Left ventricle myocardium superior (tissue), 1 donor: Measurements from ENCODE around the gene TAAR9. TPM values are rescaled to one million over a fixed set of nuclear protein-coding genes. Genes with fewer than 3 reads are reported as not detected.

Source experiments
- ATAC-seq: fragments of 200-7000 bp; cut with Tn5 transposase; one replicate; pipeline ENCODE4 v1.9.1; 2020; ENCODE audit warnings: mild to moderate bottlenecking, moderate library complexity
- DNase-seq: peaks from one replicate; pipeline ENCODE4 v3.0.0-alpha.2; 2020
- intact Hi-C: fragments of 100-400 bp; cut with micrococcal nuclease; formaldehyde crosslinking; loops from one replicate; pipeline ENCODE4 v1.11.0; 2022
- long read RNA-seq: library from polyadenylated mRNA; unstranded; transcript quantifications from one replicate; pipeline ENCODE4 v2.0.0, GENCODE V29; 2021
- total RNA-seq: library from RNA; stranded (reverse); fragmentation: NEBNext Ultra II Directional; extraction: Animal tissue kit (Norgen Biotek cat#: 25700); gene quantifications from one replicate; pipeline ENCODE4 v1.2.1, GENCODE V29; 2021
- donor health status: DM: no; HTN: yes; CAD: no; lungs with severe emphysema.

The TAAR9 gene, protein sequence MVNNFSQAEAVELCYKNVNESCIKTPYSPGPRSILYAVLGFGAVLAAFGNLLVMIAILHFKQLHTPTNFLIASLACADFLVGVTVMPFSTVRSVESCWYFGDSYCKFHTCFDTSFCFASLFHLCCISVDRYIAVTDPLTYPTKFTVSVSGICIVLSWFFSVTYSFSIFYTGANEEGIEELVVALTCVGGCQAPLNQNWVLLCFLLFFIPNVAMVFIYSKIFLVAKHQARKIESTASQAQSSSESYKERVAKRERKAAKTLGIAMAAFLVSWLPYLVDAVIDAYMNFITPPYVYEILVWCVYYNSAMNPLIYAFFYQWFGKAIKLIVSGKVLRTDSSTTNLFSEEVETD
- not detected for total RNA-seq
- long read RNA-seq, result 0 reads

DNA sequence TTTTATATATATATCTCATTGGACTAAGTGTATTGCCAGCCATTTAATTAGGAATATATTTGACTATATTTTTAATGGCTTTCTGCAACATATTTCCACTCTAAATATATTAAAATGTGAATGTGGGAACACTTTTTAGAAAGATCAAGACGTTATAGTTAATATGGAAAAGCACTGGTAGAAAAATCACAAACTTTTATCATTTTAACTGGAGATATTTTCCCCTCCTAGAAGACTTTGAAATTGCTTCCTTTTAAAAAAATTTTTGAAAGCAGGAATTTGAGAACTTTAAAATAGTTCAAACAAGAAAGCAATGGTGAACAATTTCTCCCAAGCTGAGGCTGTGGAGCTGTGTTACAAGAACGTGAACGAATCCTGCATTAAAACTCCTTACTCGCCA is at the start of gene TAAR9:
TAAR9 (plus strand) TSS at position 301 of the 400 bp plus-strand sequence; CDS start at position 314, 13 bp downstream.
- intact Hi-C loops, result no loop called here
- ATAC-seq (no peak), DNase-seq (no peak)

DNA sequence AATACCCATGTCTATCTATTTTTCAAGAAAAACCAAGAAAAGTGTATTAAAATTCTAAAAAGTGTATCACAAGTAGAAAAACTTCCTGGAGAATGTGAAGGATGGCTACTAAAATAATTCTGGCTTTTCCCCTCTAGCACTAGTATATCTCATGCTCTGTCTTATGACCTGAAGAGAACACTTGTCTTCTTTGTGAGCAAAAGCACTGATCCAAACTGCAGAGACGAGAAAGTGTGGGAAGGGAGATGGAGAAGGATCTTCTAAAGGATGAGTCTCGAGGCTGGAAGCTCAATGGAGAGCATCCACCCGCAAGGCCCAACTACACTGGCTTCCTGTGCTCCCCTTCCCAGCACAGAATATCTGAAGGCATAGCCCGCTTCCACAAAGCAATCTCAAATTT is 48.7 kb upstream of the TAAR9 start:
- ATAC-seq (no peak), DNase-seq (no peak)
- intact Hi-C loops, result no loop called here

DNA sequence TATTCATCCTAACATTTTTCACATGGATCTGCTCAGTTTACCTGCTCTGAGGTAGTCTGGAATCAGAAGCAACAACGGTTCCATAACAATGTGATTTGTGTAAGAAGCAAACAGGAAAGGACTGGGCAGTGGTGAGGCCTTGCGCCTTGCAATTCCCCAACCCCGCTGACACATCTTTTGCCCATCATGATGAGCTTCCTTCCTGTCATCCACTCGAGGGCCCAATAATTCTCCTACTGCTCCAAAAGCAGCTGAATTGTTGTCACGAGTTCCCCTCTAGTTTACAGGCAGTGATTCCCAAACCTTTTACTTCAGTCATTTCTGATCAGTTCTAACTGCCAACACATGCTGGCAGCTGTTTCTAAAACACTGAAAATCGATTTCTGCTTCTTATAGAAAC is 48.1 kb upstream of the TAAR9 start:
- DNase-seq (no peak), ATAC-seq (peak; percentile 66)
- intact Hi-C loops, result no loop called here

DNA sequence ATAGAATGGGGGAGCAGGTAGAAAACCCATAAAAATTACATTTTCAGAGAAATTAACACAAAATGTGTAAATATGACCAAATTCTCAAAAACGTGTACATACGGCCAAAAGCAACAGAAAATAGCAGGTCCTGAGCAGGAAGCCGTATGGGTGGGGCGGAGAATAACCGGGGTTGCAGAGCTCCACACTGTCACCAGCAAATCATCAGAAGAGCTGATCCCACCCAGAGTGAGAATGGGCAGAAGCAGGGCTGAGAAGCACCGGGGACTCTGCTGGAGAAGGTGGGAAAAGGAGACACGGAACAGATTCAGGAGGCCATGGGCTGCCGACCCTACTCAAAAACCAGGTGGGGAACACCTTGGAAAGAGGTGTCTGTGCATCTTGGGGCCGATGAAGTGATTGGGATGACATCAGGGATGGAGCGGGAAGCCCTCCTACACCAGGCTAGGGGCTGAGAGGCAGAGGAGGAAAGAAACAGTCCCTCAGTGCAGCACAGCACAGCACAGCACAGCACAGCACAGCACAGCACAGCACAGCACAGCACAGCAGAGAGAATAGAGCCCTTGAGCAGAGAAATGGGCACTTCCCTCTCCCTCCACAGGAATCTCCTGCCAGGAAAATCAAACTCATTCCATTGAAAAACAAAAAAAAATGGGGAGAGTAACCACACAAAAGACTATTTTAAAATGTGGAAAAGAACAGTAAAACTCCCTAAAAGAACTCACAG is 47.4 kb upstream of the TAAR9 start:
- intact Hi-C loops, result no loop called here
- DNase-seq, result peak; percentile 33
- ATAC-seq, result peak; percentile 75

DNA sequence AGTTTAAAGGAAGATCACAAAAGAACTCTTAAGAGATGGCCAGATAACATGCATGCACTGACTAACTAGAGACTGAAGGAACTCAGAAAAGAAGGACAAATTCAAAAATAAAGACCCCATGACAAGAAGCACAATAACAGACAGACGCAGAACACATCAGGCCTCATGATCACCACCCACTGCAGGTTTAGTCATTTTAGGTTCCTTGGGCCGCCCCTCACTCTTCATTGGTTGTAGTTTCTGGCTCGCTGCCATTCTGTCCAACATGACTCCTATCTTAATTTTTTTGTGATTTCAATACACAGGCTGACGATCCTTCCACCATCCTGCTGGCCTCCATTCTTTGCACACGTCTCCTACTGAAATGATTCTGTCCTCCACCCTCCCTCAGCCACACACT is 46.8 kb upstream of the TAAR9 start:
- ATAC-seq (peak; percentile 46), DNase-seq (no peak)
- intact Hi-C loops, result no loop called here

DNA sequence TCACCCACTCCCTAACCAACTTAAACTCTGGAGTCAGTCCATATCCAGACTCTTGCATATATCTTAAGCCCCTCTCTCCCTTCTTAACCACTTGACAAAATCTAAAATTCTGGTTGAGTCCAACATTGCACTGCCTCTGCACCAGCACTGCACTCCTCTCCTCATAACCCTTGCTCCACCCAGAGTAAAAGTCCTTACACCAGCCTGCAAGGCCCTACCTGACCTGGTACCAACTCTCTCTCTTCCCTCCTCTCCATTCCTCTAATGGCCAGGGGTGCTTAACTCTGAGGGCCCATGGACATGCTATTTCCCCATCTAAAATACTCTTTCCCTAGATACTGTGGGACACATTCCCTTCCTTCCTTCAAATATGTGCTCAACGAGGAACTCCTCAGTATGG is 46.2 kb upstream of the TAAR9 start:
- ATAC-seq (no peak), DNase-seq (no peak)
- intact Hi-C loops, result no loop called here

DNA sequence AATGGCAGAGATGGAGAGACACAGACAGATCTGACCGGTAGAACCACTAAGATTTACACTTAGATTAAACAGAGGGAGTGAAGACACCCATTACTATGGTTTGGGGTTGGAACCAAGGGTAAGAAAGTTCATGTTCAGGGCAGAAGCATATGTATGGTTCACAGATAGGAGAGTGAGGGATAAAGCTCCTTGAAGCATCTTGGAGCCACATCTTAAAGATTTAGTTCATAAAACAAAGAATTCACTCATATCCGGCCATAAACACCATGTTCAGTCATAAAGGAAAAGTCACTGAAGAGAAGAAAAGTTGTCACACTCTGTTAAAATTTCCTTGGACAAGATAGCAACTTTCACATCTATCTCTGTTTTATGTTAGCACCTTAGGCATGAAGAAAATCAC is 43.1 kb upstream of the TAAR9 start:
- ATAC-seq, result no peak
- intact Hi-C loops, result no loop called here
- DNase-seq, result no peak

DNA sequence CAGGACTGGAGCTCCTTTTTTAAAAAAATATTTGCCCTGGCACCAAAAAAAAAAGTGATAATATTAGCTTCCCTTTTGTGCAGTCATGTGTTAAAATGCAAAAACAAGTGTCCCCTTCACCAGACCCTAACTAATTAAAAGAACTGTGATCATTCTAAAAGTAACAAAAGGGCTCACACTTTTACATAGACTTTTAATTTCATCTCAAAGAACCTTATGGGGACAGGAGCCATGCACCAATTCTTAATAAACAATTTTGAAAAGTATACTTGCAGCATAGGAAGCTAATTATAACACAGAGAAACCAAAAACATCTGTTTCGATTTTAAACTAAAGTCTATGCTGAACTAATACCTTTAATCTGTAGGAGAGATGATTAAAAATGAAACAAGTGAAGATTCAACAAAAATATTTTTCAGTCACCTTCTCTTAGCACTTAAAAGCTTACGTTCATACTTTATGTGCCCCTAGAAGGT is 42.4 kb upstream of the TAAR9 start:
- DNase-seq, result no peak
- intact Hi-C loops, result no loop called here
- no peak for ATAC-seq

DNA sequence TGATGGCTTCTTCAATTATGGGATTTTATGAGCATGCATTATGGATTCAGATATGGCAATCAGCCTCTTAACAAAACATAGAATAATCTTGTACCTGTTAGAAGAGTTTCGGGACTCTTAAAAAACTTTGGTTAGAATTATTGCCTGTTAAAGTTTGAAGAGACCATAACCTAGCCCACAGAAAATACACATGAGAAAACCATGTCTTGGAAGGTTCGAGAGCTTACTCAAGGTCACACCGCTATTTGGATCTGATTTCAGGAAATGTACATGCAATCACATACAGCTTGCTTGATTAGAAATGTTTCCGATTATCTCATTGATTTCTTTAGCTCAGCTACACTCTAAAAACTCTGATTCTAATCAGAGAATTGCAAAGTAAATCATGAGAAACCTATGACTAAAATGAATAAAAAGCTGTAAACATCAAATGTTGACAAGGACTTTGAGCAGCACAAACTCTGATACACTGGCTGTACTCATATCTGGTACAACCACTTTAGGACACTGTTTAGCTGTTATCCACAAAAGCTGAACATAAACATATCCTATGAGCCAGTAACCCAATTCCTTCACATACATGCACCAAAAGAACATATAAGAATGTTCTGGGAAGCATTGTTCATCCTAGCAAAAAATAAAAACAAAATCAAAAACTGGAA is 41.4 kb upstream of the TAAR9 start:
- intact Hi-C loops, result no loop called here
- no peak for ATAC-seq
- no peak for DNase-seq

DNA sequence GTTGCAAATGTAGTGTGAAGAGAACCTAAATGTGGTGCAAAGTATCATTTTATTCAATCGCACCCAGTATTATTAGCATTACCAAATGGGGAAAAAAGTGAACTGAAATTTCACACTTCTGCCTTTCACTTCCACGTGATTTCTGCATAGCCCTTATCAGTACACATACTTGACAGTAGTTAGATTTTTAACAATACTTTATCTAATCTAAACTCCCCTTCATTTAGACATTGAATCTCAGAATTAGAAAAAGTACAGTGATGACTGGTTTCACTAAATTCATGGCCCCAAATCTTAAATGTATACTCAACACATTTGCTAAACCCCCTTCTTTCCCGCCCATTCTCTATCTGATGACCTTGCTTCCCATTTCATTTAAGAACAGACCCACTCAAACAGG is 39.4 kb upstream of the TAAR9 start:
- intact Hi-C loops, result no loop called here

DNA sequence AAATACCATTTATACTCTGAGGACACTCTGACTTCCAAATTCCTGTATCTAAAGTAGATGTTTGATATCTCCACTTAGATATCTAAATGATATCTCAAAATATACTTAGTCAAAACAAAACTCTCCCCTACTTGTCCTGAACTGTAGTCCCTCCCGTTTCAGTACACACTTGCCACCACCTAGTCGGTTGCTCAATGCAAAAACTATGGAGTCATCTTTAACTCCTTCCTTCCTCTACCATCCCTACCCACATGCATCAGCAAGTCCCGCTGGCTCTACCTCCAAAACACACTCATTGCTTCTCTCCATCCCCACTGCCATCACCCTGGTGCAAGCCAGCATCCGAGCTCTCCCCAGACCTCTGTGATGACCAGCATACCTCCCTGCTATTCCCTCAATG is 38.3 kb upstream of the TAAR9 start:
- intact Hi-C loops, result no loop called here
- peak; percentile 42 for ATAC-seq
- DNase-seq, result no peak

More for the DNA sequence above, 39.4 kb upstream of the TAAR9 start:
- no peak for DNase-seq
- ATAC-seq, result no peak

DNA sequence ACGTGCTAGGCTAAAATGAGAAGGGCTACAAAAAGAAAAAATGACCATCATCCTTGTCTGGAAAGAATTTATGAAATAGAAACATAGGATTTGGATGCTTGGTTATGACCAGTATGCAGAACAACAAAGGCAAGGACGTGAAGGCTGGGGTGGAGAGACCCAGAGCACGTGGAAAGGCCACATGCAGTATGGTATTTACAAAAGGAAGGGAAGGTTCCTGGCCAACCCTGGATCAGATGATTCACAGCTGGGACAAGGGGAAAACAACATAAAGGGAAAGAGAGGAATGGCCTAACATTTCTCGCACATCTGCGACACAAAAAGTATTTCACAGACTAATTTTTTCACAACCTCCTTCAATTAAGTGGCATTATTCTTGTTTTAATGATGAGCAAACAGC is 33.3 kb upstream of the TAAR9 start:
- intact Hi-C loops, result no loop called here
- ATAC-seq (peak; percentile 43), DNase-seq (no peak)

DNA sequence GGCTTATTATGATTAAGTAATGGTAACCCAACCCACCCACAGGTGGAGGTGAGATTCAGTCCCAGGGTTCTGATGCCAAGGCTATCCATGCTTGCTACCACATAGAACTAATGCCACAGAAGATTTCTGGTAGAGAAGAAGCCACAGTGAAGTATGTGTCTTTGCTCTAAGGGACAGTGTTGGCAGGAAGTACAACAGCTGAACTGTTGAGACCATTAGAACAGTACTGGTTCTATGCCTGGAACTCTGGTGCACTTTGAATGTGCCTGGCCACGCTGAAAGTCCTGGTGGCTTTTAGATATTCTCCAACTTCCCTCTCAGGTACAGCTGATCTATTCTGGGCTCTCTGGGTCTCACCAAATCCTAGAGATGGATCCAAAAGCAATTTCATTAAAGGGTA is 32.9 kb upstream of the TAAR9 start:
- DNase-seq (no peak), ATAC-seq (no peak)
- intact Hi-C loops, result no loop called here

DNA sequence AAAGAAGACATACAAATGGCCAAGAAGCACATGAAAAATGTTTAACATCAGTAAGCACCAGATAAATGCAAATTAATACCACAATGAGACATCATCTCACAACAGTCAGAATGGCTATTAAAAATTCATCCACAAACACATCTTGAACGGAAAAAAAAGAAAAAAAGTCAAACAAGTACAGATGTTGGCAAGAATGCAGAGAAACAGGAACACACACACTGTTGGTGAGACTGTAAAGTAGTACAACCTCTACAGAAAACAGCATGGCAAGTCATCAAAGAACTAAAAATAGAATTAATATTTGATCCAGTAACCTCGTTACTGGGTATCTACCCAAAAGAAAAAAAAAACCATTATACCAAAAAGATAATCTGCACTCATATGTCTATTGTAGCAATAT is 31.6 kb upstream of the TAAR9 start:
- ATAC-seq, result no peak
- intact Hi-C loops, result no loop called here
- DNase-seq, result no peak

DNA sequence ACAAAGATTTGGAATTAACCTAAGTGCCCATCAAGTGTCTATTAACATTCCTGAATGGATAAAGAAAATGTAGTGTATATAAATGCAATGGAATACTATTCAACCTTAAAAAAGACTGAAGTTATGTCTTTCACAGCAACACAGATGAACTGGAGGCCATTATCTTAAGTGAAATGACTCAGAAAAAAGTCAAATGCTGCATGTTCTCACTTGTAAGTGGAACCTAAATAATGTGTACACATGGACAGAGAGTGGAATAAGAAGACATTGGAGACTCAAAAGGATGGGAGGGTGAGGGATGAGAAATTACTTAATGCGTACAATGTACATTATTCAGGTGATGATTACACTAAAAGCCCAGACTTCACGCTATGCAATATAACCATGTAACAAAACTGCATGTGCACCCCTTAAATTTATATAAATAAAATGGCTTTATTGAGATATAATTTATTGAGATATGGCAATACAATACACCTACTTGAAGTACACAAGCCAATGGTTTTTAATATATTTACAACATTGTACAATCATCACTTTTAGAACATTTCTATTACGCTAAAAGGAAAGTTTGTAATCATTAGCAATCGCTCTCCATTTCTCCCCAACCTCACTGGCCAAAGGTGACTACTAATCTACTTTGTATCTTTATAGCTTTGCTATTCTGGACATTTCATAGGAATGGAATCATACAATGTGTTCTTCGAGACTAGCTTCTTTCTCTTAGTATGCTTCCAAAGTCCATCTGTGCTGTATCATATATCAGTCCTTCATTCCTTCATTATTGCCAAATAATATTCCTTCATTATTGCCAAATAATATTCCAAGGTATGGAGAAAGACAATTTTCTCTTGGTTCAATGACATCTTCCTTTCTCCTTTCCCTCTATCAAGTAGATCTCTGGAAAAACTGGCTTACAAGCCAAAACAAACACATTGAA is 30.9 kb upstream of the TAAR9 start:
- ATAC-seq, result no peak
- no peak for DNase-seq
- intact Hi-C loops, result no loop called here

DNA sequence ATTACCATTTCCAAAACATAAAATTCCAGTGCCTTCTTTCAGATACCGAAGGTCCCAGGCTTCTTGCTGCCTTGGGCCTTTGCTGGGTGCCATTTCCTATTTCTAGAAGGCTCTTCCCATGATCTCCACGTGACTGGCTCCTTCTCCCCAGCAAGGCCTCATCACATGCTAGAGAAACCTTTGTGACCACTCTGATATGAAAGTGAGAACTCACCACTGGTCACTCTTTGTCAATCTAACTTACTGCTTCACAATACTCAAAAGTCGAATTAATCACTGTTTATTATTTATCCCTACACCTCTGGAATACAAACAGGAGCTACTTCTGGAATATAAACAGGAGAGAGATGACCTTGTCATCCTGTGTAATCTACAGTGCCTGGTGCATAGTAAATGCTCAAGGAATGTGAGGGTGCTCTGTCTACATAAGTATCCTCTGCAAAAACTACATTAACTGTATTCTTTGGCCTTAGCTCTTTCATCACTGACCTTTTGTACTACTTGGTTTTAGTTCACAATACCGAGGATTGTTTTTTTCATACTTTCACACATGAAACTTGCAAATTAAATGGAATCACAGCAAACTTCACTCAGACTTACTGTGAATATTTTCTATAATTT is 26.8 kb upstream of the TAAR9 start:
- intact Hi-C loops, result no loop called here
- no peak for ATAC-seq
- DNase-seq, result no peak

DNA sequence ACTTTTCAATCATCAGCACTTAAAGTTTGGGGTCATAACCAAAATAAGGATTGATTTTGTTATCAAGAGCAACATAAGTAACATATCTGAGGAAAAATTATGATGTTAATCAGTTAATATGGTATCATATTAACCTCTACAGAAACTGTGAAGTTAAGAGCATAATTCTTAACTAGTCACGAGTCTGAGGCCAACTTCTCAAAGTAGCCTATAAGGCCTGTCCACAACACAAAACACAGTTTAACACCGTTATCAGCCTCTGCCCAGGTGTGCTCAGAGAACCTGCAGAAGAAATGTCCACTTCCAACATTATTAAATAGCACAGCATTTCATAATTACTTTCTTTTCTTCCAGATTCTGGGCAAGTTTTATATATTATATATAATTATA is 26.3 kb upstream of the TAAR9 start:
- ATAC-seq, result no peak
- DNase-seq, result no peak
- intact Hi-C loops, result no loop called here

DNA sequence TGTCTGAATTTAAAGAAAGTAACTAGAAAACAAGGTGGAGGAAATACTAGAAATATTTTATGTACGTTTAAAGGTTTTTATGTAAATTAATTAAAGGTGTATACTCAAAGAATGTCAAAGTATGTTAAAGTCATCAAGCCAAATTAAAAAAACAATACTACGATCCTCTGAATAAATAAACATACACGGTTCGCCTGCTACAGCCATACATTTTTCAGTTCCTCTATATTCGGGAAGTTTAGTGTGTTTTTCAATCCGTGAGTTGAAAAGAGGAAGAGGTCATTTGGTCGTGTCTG is 25.8 kb upstream of the TAAR9 start:
- intact Hi-C loops, result no loop called here
- DNase-seq (no peak), ATAC-seq (no peak)
